MM.1S (cell line): ENCODE data around the gene ACADVL.

Experiments
- DNase-seq: peaks from one replicate; pipeline ENCODE4 v3.0.0-alpha.2; 2015
- H2AFZ ChIP-seq: fragments of 300-600 bp; sonication (generic); 2 replicates; pipeline ENCODE4 v1.6.0; 2016; ENCODE audit warnings: antibody characterized with exemption, low read length
- H3F3A ChIP-seq: fragments of 300-600 bp; sonication (generic); 2 replicates; pipeline ENCODE4 v1.6.1; 2016; ENCODE audit warnings: mild to moderate bottlenecking, antibody characterized with exemption, low read length, moderate library complexity, mixed read lengths; ENCODE audit not compliant: insufficient read depth
- H3K27ac ChIP-seq: fragments of 300-600 bp; sonication (generic); 2 replicates; pipeline ENCODE4 v1.5.1; 2016; ENCODE audit warnings: mild to moderate bottlenecking, low read length
- H3K27me3 ChIP-seq: fragments of 300-600 bp; sonication (generic); replicated peaks from 2 replicates; pipeline ENCODE4 v1.6.0; 2016; ENCODE audit warnings: low read length; ENCODE audit not compliant: insufficient read depth
- H3K36me3 ChIP-seq: fragments of 300-600 bp; sonication (generic); replicated peaks from 2 replicates; pipeline ENCODE4 v1.6.1; 2016; ENCODE audit warnings: mild to moderate bottlenecking, low read length, mixed read lengths; ENCODE audit not compliant: insufficient read depth
- H3K4me1 ChIP-seq: fragments of 300-600 bp; sonication (generic); 2 replicates; pipeline ENCODE4 v1.6.1; 2016; ENCODE audit warnings: low read length, mixed read lengths
- H3K4me2 ChIP-seq: fragments of 300-600 bp; sonication (generic); 2 replicates; pipeline ENCODE4 v1.6.0; 2016; ENCODE audit warnings: low read depth, low read length
- H3K4me3 ChIP-seq: fragments of 300-600 bp; sonication (generic); 2 replicates; pipeline ENCODE4 v1.5.1; 2016; ENCODE audit warnings: low read length, mixed read lengths
- H3K79me2 ChIP-seq: fragments of 300-600 bp; sonication (generic); 2 replicates; pipeline ENCODE4 v1.6.1; 2016; ENCODE audit warnings: mixed run types, low read length, mixed read lengths
- H3K9ac ChIP-seq: fragments of 300-600 bp; sonication (generic); 2 replicates; pipeline ENCODE4 v1.6.1; 2016; ENCODE audit warnings: low read length, mixed read lengths
- H3K9me2 ChIP-seq: fragments of 300-600 bp; sonication (generic); replicated peaks from 2 replicates; pipeline ENCODE4 v1.6.1; 2016; ENCODE audit warnings: mild to moderate bottlenecking, low read length, mixed read lengths; ENCODE audit not compliant: insufficient read depth
- H3K9me3 ChIP-seq: fragments of 300-600 bp; sonication (generic); replicated peaks from 2 replicates; pipeline ENCODE4 v1.6.1; 2016; ENCODE audit warnings: mild to moderate bottlenecking, low read length, mixed read lengths; ENCODE audit not compliant: insufficient read depth
- H4K20me1 ChIP-seq: fragments of 300-600 bp; sonication (generic); 2 replicates; pipeline ENCODE4 v1.6.1; 2016; ENCODE audit warnings: mild to moderate bottlenecking, low read length, moderate library complexity, mixed read lengths; ENCODE audit not compliant: insufficient read depth
- EZH2 ChIP-seq: fragments of 300-600 bp; sonication (generic); optimal IDR thresholded peaks from 2 replicates; pipeline ENCODE3; 2017; ENCODE audit warnings: low read depth, mild to moderate bottlenecking, antibody characterized with exemption, low read length, mixed read lengths
- EZH2phosphoT487 ChIP-seq: fragments of 300-600 bp; sonication (generic); IDR thresholded peaks from 2 replicates; pipeline ENCODE4 v1.6.1; 2018; ENCODE audit warnings: antibody characterized with exemption, low read length
- TF ChIP-seq, protein P1 (sequence below): fragments of 300-600 bp; sonication (generic); IDR thresholded peaks from 2 replicates; pipeline ENCODE4 v1.5.1; 2016; ENCODE audit warnings: antibody characterized with exemption, low read length, mixed read lengths

ACADVL gene

DNA sequence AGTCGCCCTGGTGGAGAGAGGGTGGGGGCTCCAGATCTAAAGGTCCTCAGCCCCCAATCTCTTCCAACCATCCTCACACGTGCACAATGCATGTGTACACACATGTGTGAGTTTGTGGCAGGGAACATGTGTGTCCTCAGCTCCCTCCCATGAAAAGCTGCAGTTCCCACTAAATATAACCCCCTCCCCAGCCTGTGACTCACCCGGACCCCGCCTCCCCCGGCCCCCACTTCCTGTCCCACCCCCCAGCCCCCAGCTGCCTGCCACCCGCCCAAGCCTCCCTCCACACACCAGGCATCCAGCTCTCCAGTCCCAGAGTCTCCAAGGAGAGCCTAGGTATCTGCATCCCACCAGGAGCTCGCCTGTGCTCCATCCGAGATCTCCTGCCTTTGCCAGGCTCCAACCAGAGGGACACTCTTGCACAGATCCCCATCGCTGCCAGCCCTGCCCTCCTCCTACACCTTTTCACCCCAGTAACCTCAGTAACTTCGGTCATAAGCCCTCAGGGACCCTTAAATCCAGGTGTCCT is 4.0 kb upstream of the ACADVL start:
- Histone ChIP-seq H3K36me3 (no peaks in the 10 kb centered on the region), H3K9me3 (no peaks in the 10 kb centered on the region), H2AFZ (no peak overlapping the region), H3K27ac (no peak overlapping the region), H3K4me1 (peaks cover 18% of the 10 kb centered on the region), H3K4me3 (no peak overlapping the region), H3K79me2 (peaks cover 14% of the 10 kb centered on the region), H3F3A (no peaks in the 10 kb centered on the region), H3K27me3 (peaks cover 43% of the 10 kb centered on the region), H3K9me2 (no peaks in the 10 kb centered on the region), H3K4me2 (no peak overlapping the region), H3K9ac (no peak overlapping the region), H4K20me1 (no peaks in the 10 kb centered on the region)
- TF ChIP-seq, protein P1, sequence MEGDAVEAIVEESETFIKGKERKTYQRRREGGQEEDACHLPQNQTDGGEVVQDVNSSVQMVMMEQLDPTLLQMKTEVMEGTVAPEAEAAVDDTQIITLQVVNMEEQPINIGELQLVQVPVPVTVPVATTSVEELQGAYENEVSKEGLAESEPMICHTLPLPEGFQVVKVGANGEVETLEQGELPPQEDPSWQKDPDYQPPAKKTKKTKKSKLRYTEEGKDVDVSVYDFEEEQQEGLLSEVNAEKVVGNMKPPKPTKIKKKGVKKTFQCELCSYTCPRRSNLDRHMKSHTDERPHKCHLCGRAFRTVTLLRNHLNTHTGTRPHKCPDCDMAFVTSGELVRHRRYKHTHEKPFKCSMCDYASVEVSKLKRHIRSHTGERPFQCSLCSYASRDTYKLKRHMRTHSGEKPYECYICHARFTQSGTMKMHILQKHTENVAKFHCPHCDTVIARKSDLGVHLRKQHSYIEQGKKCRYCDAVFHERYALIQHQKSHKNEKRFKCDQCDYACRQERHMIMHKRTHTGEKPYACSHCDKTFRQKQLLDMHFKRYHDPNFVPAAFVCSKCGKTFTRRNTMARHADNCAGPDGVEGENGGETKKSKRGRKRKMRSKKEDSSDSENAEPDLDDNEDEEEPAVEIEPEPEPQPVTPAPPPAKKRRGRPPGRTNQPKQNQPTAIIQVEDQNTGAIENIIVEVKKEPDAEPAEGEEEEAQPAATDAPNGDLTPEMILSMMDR = no peak
- TF ChIP-seq EZH2phosphoT487 (no peak), EZH2 (no peak)
- DNase-seq = no peak

DNA sequence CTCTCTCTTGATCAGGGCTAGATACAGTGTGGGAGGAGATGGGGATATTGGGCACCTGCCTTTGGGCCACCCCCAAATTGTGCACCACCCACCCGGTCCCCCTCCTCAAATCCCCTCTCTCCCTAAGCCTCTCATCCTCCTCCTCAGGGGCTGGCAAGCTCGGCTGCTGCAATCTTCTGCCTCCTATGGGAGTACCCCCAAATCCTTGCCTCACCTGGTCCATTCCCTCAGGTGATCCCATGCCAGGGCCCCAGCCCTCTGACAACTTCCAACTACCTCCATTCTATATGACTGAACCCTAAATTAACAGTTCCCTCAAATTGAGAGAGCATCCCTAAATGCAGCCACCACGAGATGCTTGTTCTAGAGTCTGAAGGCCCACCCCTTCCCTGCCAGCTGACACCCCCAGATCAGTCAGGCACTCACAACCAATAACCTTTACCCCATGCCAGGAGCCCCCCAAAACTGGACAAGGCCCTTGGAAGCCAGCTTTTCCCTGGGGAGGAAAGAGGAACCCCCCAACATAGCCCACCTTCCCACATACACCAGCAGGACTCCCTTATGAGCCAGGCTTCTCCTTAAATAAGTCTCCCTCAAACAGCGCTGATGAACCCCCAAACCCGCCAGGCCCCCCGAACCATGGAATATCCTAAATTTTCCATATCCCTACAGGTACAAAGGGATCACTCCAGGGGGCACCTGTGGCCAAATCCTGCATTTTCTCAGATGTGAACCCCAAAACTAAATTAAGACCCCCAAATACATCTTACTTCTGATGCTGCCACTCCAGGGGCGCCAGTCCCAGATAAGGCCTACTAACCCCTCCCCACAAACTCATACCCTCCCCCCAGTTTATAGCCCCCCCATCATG is 3.3 kb upstream of the ACADVL start:
- DNase-seq = no peak
- H3K9me2 ChIP-seq = no peaks in the 10 kb centered on the region
- H3K9ac ChIP-seq = no peak overlapping the region
- TF ChIP-seq EZH2phosphoT487 (no peak), EZH2 (no peak)
- TF ChIP-seq, protein P1 = no peak
- H3K4me1 ChIP-seq = peaks cover 24% of the 10 kb centered on the region
- no peaks in the 10 kb centered on the region for H3K36me3 ChIP-seq
- no peaks in the 10 kb centered on the region for H3K9me3 ChIP-seq
- H2AFZ ChIP-seq = no peak overlapping the region
- H3F3A ChIP-seq = no peaks in the 10 kb centered on the region
- H3K4me2 ChIP-seq = no peak overlapping the region
- H4K20me1 ChIP-seq = no peaks in the 10 kb centered on the region
- no peak overlapping the region for H3K4me3 ChIP-seq
- peaks cover 22% of the 10 kb centered on the region for H3K79me2 ChIP-seq
- peaks cover 37% of the 10 kb centered on the region for H3K27me3 ChIP-seq
- no peak overlapping the region for H3K27ac ChIP-seq

DNA sequence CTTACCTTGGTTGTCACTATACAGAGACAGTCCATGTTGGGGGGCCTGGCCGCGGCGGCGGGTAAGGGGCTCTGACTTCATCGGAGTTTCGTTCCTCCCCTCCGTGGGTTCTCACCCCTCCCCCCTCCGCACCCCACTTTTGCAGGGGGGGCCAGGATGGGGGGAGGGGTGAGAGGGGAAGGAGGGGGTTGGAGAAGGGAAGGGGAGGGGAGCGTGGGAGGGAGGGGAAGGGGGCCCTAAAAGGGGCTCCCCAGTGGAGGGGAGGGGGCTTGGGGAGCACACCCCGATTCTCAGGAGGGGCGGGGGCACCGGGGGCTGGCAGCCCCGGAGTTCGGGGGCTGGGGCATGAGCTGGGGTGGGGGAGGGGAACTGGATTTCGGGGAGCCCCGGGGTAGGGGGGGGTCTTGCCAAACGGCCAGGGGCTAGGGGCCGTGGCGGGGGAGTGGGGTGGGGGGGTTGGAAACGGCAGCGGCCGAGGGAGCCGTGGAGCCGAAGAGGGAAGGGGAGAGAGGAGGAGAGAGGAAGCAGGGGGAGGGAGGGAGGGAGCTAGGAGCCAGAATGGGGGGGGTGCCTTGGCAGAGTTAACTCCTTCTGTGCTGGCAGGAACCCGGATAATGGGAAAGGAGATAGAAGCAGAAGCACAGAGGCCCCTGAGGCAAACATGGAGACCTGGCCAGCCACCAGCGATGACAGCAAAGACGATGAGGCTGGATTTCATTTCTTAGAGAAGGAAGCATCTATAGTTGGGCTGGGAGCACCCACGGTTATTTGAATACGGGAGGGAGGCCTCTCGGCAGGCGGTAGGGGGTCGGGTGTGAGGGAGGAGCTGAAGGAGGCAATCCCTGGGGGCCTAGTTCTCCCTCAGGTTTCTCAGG is 2.4 kb upstream of the ACADVL start:
- peaks cover 29% of the 10 kb centered on the region for H3K79me2 ChIP-seq
- no peak overlapping the region for H2AFZ ChIP-seq
- H3K27ac ChIP-seq = no peak overlapping the region
- no peak for DNase-seq
- H3K4me1 ChIP-seq = peaks cover 24% of the 10 kb centered on the region
- TF ChIP-seq EZH2phosphoT487 (no peak), EZH2 (no peak)
- TF ChIP-seq, protein P1 = no peak
- no peaks in the 10 kb centered on the region for H3F3A ChIP-seq
- peaks cover 31% of the 10 kb centered on the region for H3K27me3 ChIP-seq
- no peak overlapping the region for H3K4me2 ChIP-seq
- no peaks in the 10 kb centered on the region for H4K20me1 ChIP-seq
- no peaks in the 10 kb centered on the region for H3K9me2 ChIP-seq
- no peak overlapping the region for H3K4me3 ChIP-seq
- no peaks in the 10 kb centered on the region for H3K9me3 ChIP-seq
- H3K9ac ChIP-seq = no peak overlapping the region
- no peaks in the 10 kb centered on the region for H3K36me3 ChIP-seq
